Activated T-helper 1 cell treated with anti-CD3 and anti-CD28 coated beads, Interleukin-12 subunit alpha, Interleukin-12 subunit beta, Interleukin-2, Interleukin-4 antibody, amounts not matched to agents 30 ng/mL and 10 ng/mL and 1 ng/mL, durations not matched to agents 14 hours and 24 hours and 36 hours (primary cell): Measurements from ENCODE around the gene MS4A8. TPM values are rescaled to one million over a fixed set of nuclear protein-coding genes. Genes with fewer than 3 reads are reported as not detected.
"Not testable (repeated sequence)": the region's sequence is repeated elsewhere in the genome, so short reads cannot be mapped to it uniquely, and the experiment has no call there.

Experiments used
- DNase-seq: peaks from one replicate; pipeline ENCODE4 v3.0.0; 2021; ENCODE audit warnings: low spot score
- H3K27ac Mint-ChIP-seq: one replicate; pipeline ENCODE4 v1.8.0; 2021; ENCODE audit warnings: mild to moderate bottlenecking, mixed read lengths
- H3K27me3 Mint-ChIP-seq: one replicate; pipeline ENCODE4 v1.8.0; 2022; ENCODE audit warnings: mild to moderate bottlenecking, moderate library complexity, mixed read lengths; ENCODE audit not compliant: insufficient read depth
- H3K36me3 Mint-ChIP-seq: one replicate; pipeline ENCODE4 v1.8.0; 2021; ENCODE audit warnings: low read depth, mixed read lengths
- H3K4me1 Mint-ChIP-seq: one replicate; pipeline ENCODE4 v1.8.0; 2021; ENCODE audit warnings: low read depth, mixed read lengths
- H3K4me3 Mint-ChIP-seq: one replicate; pipeline ENCODE4 v1.8.0; 2021; ENCODE audit warnings: mild to moderate bottlenecking, moderate library complexity, mixed read lengths
- H3K9me3 Mint-ChIP-seq: one replicate; pipeline ENCODE4 v1.8.0; 2021; ENCODE audit warnings: mixed read lengths
- intact Hi-C: fragments of 100-400 bp; cut with micrococcal nuclease; formaldehyde crosslinking; loops from one replicate; pipeline ENCODE4 v1.15.1; 2024
- total RNA-seq: library from RNA; stranded (reverse); gene quantifications from 2 replicates; pipeline ENCODE4 v1.2.3, GENCODE V29; 2022

The MS4A8 gene
- total RNA-seq, 1 donor from 2014 or later: not detected

- intact Hi-C loops: no loop called here
These were observed 41.2 kb downstream of the MS4A8 start for GRCh38 chr11:60740573-60740972.

GRCh38 chr11:60741421-60741820 is 42.0 kb downstream of the MS4A8 start:
- Mint-ChIP-seq H3K4me1 (no peaks in the 10 kb centered on the region), H3K4me3 (no peak overlapping the region), H3K36me3 (no peaks in the 10 kb centered on the region), H3K9me3 (no peaks in the 10 kb centered on the region), H3K27ac (no peak overlapping the region), H3K27me3 (peaks cover 8% of the 10 kb centered on the region)
- intact Hi-C loops: no loop called here
- no peak for DNase-seq

More at GRCh38 chr11:60740573-60740972, 41.2 kb downstream of the MS4A8 start:
- Mint-ChIP-seq H3K27me3 (peaks cover 6% of the 10 kb centered on the region), H3K4me3 (no peak overlapping the region), H3K36me3 (no peaks in the 10 kb centered on the region), H3K4me1 (no peaks in the 10 kb centered on the region), H3K9me3 (no peaks in the 10 kb centered on the region), H3K27ac (no peak overlapping the region)
- no peak for DNase-seq

- Mint-ChIP-seq H3K27me3 (peaks cover 8% of the 10 kb centered on the region), H3K27ac (no peak overlapping the region), H3K36me3 (no peaks in the 10 kb centered on the region), H3K9me3 (peaks cover 5% of the 10 kb centered on the region), H3K4me3 (no peak overlapping the region), H3K4me1 (no peaks in the 10 kb centered on the region)
- intact Hi-C loops: no loop called here
- no peak for DNase-seq
These were observed 43.6 kb downstream of the MS4A8 start for GRCh38 chr11:60743058-60743457.

DNA sequence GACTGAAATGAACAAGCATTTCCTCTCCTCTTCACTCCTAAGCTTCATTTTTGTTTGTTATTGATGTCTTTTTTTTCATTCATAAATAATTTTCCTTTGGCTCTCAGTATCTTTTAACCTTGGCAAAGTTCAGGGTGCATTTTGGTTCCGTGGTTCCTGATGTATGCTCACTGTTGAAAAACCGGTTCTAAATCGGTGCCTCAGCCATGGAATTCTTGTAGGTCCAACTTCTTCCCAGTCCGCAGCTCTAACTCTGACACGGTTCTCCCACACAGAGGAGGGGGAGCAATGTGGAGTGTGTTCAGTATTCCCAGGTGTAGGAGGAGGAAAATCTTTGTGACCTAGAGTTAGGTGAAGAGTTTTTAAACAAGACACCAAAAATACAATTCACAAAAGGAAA is 44.7 kb downstream of the MS4A8 start:
- peaks cover 5% of the 10 kb centered on the region for H3K9me3 Mint-ChIP-seq
- no peaks in the 10 kb centered on the region for H3K36me3 Mint-ChIP-seq
- no peak overlapping the region for H3K4me3 Mint-ChIP-seq
- H3K27ac Mint-ChIP-seq: no peak overlapping the region
- H3K27me3 Mint-ChIP-seq: peaks cover 8% of the 10 kb centered on the region
- intact Hi-C loops: no loop called here
- H3K4me1 Mint-ChIP-seq: no peaks in the 10 kb centered on the region
- DNase-seq: no peak

GRCh38 chr11:60747359-60747873 is 48.0 kb downstream of the MS4A8 start:
- Mint-ChIP-seq H3K9me3 (peaks cover 5% of the 10 kb centered on the region), H3K4me1 (no peaks in the 10 kb centered on the region), H3K4me3 (no peak overlapping the region), H3K36me3 (no peaks in the 10 kb centered on the region), H3K27ac (no peak overlapping the region), H3K27me3 (peaks cover 5% of the 10 kb centered on the region)
- intact Hi-C loops: no loop called here
- no peak for DNase-seq

- H3K4me1 Mint-ChIP-seq: no peaks in the 10 kb centered on the region
- no peak overlapping the region for H3K4me3 Mint-ChIP-seq
- no peak overlapping the region for H3K27ac Mint-ChIP-seq
- no peaks in the 10 kb centered on the region for H3K36me3 Mint-ChIP-seq
- DNase-seq: no peak
- intact Hi-C loops: no loop called here
- peaks cover 5% of the 10 kb centered on the region for H3K9me3 Mint-ChIP-seq
- H3K27me3 Mint-ChIP-seq: peaks cover 6% of the 10 kb centered on the region
These were observed 48.8 kb downstream of the MS4A8 start for GRCh38 chr11:60748225-60748624.

GRCh38 chr11:60748821-60749220 is 49.4 kb downstream of the MS4A8 start:
- no peak overlapping the region for H3K4me3 Mint-ChIP-seq
- intact Hi-C loops: no loop called here

DNA sequence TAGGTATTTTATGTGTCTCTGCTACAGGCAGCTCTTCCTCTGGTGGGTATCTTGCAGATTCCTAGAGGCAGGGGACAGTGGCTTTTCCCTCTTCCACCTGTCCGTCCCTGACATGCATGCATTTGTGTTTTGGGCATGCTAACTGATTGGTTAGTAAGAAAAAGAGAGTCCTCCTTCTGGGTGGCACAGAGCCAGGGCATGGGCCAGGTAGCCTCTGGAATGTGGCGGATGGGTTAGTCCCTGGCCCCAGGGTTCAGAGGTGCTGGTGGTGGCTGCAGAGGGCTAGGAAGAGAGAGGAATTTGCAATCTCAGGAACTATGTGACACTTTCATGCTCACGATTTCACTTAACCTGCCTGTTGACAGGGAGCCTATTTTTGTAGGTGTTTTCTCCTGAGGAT is 51.5 kb downstream of the MS4A8 start:
- no peaks in the 10 kb centered on the region for H3K36me3 Mint-ChIP-seq
- H3K27me3 Mint-ChIP-seq: peaks cover 4% of the 10 kb centered on the region
- H3K4me3 Mint-ChIP-seq: no peak overlapping the region
- no peak overlapping the region for H3K27ac Mint-ChIP-seq
- DNase-seq: no peak
- H3K4me1 Mint-ChIP-seq: no peaks in the 10 kb centered on the region
- peaks cover 5% of the 10 kb centered on the region for H3K9me3 Mint-ChIP-seq
- intact Hi-C loops: no loop called here

More at GRCh38 chr11:60748821-60749220, 49.4 kb downstream of the MS4A8 start:
- H3K9me3 Mint-ChIP-seq: peaks cover 5% of the 10 kb centered on the region
- H3K36me3 Mint-ChIP-seq: no peaks in the 10 kb centered on the region
- peaks cover 8% of the 10 kb centered on the region for H3K27me3 Mint-ChIP-seq
- no peak for DNase-seq
- no peak overlapping the region for H3K27ac Mint-ChIP-seq
- no peaks in the 10 kb centered on the region for H3K4me1 Mint-ChIP-seq

DNA sequence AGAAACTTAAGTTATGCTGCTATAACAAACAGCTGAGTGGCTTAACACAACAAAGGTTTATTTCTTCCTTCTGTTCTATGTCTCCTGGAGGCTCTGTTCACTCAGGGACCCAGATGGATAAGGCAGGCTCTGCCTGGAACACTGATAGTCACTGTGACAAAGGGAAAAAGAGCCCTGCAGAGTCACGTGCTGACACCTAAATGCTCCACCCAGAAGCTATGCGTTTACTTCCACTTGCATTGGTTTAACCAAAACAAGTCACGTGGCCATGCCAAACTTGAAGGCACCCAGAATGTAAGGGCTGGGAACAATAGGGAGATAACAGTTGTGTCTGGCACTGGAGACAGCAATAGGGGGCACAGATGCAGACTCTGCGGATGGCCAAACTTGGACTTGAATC is 53.9 kb downstream of the MS4A8 start:
- H3K4me1 Mint-ChIP-seq: no peaks in the 10 kb centered on the region
- H3K4me3 Mint-ChIP-seq: no peak overlapping the region
- no peaks in the 10 kb centered on the region for H3K36me3 Mint-ChIP-seq
- no peak for DNase-seq
- no peak overlapping the region for H3K27ac Mint-ChIP-seq
- intact Hi-C loops: no loop called here
- H3K9me3 Mint-ChIP-seq: no peaks in the 10 kb centered on the region
- H3K27me3 Mint-ChIP-seq: peaks cover 3% of the 10 kb centered on the region

DNA sequence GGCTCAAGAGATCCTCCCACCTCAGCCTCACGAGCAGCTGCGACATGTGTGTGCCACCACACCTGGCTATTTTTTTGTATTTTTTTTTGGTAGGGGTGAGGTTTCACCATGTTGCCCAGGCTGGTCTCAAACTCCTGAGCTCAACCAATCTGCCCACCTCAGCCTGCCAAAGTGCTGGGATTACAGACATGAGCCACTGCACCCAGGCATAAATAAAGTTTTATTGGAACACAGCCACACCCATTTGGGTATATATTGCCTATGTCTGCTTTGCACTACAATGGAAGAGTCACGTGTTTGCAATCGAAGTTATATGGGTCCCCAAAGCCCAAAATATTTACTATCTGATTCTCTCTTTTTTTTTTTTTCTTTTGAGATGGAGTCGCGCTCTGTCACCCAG is 55.5 kb downstream of the MS4A8 start:
- Mint-ChIP-seq H3K27me3 (peaks cover 14% of the 10 kb centered on the region), H3K27ac (no peak overlapping the region), H3K36me3 (no peaks in the 10 kb centered on the region), H3K4me3 (no peak overlapping the region), H3K9me3 (no peaks in the 10 kb centered on the region), H3K4me1 (no peaks in the 10 kb centered on the region)
- intact Hi-C loops: no loop called here
- DNase-seq: no peak

GRCh38 chr11:60756307-60757032 is 57.1 kb downstream of the MS4A8 start, which contains the start of gene MS4A15:
MS4A15 (plus strand) TSS chr11:60756867; CDS start chr11:60763734, 6,867 bp downstream.
- no peak for DNase-seq
- Mint-ChIP-seq H3K4me1 (no peaks in the 10 kb centered on the region), H3K4me3 (no peak within 1 kb of the TSS), H3K27ac (no peak within 1 kb of the TSS), H3K27me3 (peaks cover 26% of the 10 kb centered on the region), H3K36me3 (no peaks in the 10 kb centered on the region), H3K9me3 (no peaks in the 10 kb centered on the region)
- intact Hi-C loops: no loop called here

- Mint-ChIP-seq H3K36me3 (no peaks in the 10 kb centered on the region), H3K9me3 (no peaks in the 10 kb centered on the region), H3K27me3 (peaks cover 29% of the 10 kb centered on the region), H3K27ac (no peak overlapping the region), H3K4me3 (no peak overlapping the region), H3K4me1 (no peaks in the 10 kb centered on the region)
- no peak for DNase-seq
- intact Hi-C loops: no loop called here
These were observed 57.9 kb downstream of the MS4A8 start for GRCh38 chr11:60757231-60757800.

GRCh38 chr11:60758671-60759070 is 59.3 kb downstream of the MS4A8 start:
- DNase-seq, H3K9me3 Mint-ChIP-seq, H3K4me1 Mint-ChIP-seq, H3K4me3 Mint-ChIP-seq, intact Hi-C loops, H3K27ac Mint-ChIP-seq, H3K36me3 Mint-ChIP-seq: not testable (repeated sequence)
- peaks cover 26% of the 10 kb centered on the region for H3K27me3 Mint-ChIP-seq
